Stimulated activated CD4-positive, alpha-beta T cell treated with anti-CD3 and anti-CD28 coated beads, Interleukin-2, amount 100 ng/mL, for 48 hours (primary cell): ENCODE results near the gene GPC4.
"Not testable (repeated sequence)": the region's sequence is repeated elsewhere in the genome, so short reads cannot be mapped to it uniquely, and the experiment has no call there.

Experiments
- DNase-seq, 2 donors: peaks; one replicate each; pipeline ENCODE4 v3.0.0-alpha.2; 2020

Gene GPC4

DNA sequence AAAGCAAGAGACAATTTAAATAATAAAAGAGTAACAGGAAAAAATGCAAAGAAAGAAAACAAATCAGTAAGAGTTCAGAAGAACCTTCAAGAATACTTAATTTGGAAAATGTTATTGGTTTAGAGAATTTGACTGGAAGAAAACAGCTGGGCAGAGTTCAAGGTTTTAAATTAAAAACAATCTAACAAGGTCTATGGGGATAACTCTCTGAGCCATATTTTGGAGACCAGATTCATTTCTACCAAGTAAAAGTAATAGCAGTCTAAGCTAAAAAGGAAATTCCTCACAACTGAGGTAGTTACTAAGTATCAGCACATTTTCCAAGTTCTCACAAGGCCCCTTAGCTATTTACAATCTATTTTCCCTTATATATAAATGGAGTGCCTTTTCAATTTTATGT is 114.7 kb downstream of the GPC4 start:
- no peak for DNase-seq

DNA sequence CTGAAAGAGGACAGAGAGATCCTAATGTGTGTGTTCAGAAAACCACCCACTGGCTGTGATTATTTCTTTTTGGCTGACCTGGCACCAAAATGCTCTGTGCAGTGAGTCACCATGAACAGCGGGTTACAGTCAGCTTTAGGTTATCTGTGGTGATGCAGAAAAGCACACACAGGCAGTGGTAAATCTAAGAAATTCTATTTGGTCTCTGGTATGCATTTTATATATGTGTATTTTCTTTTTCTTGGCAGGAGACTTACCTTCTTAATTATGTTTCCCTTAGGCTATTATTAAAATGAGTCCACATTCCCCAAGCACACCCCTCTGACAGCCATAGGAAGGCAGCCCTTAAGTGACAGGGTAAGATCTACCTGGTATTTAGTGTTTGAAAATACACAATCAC is 118.0 kb downstream of the GPC4 start:
- no peak for DNase-seq

DNA sequence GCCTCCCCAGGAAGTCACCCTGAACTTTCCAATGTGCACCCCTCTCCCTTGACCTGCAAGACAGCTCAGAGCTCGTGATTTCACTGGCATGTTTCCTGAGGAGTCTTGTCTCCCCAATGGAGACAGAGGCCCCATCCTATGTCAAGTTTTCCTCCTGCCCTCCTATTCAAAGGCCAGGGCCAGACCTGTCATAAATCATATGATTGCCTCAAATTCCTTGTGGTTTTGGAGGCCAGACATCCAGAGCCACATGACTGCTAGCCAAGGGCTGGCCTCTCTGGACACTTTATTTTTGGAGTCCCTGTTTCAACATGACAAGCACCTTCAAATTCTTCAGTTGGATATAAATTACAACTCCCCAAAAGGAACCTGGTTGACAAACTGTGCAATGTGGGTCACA is 121.2 kb downstream of the GPC4 start:
- DNase-seq = no peak

DNA sequence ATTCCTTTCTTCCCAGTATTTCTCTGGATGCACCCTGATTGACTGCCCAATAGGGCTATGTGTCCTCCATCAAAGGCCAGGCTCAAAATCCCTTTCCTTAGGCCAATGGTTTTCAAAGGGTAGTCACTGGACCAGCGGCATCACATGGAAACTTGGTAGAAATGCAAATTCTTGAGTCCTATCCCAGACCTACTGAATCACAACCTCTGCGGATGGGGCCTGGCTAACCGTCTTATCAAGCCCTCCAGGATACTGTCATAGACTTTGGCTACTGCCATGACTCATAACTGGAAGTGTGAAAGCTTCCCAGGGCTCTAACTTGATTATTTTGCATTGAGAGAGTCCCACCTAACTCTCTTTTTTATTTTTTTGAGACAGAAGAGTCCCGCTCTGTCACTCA is 125.2 kb downstream of the GPC4 start:
- no peak for DNase-seq

DNA sequence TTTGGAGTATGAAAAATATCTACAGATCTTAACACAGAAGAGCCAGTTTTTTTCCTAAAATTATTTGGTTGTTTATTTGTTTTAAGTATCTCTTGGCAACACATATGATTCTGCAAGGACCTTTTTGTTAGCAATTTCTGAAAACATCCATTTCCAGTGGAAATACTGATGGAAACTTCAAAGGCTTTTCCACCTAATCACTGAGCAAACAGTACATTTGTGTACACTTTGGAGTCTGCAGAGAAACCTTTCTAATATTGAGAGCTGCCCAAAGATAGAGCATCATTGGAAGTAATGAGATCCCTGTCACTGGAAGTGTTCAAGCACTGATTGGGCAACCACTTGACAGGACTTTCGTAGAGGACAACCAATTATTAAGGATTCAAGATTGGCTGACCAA is 127.4 kb downstream of the GPC4 start:
- no peak for DNase-seq

DNA sequence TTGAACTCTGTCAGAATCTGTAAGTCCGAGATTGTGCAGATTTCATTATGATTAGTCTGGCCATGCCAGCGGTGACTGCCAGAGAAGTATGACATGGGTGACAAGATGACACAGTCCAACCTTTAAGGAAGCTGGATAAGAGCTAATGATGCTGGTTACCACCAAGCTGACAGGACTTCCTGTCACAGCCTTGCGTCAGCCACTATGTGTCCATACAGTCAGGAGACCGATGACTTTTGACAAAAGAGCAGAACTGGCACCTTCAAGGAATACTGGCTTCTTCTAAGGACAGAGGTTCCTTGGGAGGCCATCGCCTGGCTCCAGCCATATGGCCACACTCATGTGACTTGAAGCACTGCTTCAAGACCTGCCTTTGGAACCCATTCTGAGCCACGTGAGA is 129.9 kb downstream of the GPC4 start:
- no peak for DNase-seq

DNA sequence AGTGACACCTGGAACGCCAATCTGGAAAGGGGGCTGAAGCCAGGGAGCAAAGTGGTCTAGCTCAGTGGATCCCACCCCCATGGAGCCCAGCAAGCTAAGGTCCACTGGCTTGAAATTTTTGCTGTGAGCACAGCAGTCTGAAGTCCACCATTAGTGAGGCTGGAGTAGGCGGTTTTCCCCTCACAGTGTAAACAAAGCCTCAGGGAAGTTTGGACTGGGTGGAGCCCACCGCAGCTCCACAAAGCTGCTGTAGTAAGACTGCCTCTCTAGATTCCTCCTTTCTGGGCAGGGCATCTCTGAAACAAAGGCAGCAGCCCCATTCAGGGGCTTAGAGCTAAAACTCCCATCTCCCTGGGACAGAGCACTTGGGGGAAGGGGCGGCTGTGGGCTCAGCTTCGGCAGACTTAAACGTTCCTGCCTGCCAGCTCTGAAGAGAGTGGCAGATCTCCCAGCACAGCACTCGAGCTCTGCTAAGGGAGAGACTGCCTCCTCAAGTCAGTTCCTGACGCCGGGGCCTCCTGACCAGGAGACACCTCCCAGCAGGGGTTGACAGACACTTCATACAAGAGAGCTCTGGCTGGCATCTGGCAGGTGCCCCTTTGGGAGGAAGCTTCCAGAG is 136.1 kb downstream of the GPC4 start:
- not testable (repeated sequence) for DNase-seq

DNA sequence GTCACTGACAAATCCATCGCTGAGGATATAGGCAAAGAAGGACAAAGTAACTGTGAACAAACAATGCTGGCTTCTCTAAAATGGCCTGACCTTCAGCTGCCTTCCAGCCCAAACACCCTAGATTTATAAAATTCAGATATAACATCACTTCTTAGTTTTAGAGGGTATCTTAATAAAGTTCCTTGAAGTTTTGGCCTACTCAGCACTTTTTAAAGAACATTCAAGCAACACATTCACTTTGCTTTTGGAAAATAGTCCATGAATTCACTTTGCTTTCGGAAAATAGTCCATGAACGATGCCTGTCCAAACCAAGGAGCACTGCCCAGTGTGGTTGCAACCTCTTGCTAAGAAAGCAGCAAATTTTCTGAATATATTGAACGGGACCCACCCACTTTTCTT is 142.1 kb downstream of the GPC4 start:
- DNase-seq = no peak

DNA sequence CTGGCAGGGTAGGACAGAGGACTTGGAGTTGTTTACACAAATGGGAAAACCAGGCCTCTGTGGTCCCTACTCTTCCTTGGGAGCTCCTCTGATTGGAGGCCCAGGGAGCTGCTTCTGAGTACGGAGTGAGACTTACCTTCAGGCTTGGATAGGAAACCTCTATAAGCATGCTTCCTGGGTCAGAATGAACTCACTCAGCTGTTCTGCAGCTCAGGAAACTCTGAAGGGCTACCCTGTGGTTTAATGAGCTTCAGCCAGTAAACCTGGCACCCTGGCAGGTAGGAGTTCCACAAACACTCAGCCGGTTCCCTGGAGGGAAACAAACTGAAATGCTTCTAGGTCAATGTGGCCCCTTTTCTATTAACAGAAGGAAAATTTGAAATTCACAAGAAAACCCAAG is 146.1 kb downstream of the GPC4 start:
- DNase-seq = no peak

DNA sequence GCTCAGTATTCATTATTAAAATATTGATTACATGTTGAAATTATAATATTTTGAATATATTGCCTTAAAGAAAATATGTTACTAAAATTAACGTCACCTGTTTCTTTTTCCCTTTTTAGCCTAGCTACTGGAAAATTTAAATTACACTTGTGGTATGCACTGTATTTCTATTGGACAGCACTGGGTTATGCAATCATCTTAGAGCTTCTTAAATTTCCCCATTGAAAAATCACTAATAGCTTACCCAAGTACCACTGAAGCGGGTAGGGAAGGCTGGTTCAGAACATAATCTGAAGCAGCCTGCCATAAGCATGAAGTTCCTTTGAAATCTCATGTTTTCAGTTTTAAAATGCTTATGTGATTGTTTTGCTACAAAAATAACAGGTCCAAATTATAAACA is 147.7 kb downstream of the GPC4 start:
- DNase-seq = no peak

DNA sequence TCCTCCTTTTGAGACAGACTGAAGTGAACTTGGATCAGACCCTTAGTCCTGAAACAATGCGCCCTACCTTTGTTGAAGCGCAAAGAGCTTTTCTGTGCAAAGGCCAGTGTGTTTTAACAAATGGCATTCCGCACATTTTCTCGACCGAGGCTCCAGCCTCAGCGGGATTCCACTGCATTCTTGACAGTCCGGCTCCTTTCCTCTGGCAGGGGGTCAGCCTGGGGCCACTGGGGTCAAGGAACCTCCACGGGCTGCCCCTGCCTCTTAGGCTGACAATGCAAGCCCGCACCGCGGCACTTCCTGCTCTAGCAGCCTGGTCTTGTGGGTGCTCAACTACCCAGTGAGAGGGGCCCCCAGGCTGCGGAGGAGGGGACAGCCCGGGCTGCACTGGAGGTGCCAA is 150.0 kb downstream of the GPC4 start:
- DNase-seq = no peak

DNA sequence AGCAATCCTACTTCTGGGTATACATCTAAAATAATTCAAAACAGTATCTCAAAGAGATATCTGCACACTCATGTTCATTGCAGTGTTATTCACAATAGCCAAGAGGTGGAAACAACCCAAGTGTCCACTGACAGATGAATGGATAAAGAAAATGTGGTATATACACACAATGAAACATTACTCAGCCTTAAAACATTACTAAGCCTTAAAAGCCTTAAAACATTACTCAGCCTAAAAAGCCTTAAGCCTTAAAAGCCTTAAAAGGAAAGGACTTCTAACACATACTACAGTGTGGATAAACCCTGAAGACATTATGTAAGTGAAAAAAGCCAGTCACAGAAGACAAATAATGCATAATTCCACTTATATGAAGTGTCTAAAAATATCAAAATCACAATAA is 156.8 kb downstream of the GPC4 start:
- DNase-seq = no peak

DNA sequence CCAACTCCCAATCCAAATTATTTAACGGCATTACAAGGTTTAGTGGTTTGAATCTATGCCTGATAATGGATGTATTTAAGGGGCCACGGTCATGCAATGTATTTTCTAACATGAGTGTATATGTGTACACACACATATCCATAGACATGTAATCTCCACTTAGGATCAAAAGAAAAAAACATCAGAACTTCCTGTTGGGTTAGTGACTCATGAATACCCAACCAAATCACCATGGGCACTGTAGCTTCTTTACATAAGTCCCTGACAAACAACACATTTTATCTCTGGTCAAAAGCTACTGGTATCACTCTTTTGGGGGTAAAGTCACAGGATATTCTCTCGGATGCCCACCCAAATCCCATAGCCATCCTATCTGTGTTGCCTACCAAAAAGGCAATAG is 160.6 kb downstream of the GPC4 start:
- no peak for DNase-seq

DNA sequence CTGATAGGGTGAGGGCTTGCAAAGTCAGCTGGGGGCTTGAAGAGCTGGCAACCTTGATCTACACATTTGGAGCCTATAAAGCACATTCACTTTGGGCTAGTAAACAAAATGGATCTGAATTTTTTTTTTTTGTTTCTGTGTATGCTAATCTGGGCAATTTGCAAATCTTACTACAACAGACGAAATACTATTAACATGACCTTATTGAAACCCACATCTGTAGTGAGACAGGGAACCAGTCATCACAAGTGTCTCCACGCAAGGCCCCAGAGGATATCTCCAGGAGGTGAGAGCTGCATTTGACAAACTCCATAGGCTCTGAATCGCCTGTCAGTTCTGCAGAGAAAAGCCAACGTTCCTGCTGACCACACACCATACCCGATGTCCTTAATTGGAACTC is 164.1 kb downstream of the GPC4 start:
- no peak for DNase-seq

DNA sequence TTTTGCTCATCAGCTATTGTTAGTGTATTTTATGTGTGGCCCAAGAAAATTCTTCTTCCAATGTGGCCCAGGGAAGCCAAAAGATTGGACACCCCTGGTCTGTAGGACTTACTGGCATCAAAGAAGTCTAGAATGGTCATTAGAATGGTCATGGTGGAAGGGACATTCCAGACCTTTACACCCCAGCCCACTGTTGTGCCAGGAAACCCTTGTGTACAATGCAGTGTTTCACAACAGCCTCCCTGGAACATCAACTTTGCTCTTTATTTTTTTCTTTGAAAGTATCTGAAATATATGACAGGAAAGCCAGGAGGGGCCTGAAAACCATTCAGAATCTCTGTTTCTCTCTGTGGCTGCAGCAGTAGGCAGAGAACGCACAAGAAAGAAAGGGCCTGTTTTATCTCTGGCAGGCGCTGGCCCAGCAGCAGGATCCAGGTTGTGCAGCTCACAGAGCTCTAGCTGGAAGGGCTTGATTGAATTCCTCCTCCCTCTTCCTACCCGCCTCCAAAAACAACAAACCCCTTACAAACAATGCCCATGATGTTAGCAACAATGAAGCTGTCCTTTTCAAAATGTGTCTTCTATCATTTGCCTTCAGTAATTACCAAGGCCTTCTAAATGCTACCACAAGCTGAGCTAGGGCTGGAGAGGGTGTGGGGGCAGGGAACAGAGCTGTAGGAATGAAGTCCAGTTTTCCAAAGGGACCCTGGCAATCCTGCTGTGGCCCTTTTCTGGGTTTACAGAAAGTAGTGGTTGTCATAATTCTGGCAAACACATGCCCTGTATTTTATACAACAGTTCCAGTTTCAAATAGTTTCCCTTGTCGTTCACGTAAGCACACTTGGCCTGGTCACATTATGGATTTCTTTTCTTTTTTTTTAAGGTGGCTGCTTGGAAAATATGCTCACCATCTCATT is 164.8 kb downstream of the GPC4 start:
- no peak for DNase-seq
